SU-DHL-6 (cell line): ENCODE data around the gene LRP1-AS.

Experiments
- H2AFZ ChIP-seq: fragments of 200-600 bp; sonication (generic); 2 replicates; pipeline ENCODE4 v1.6.1; 2014; ENCODE audit warnings: low read depth, mild to moderate bottlenecking, moderate library complexity, mixed read lengths, antibody characterized with exemption, low read length; ENCODE audit not compliant: severe bottlenecking
- H3F3A ChIP-seq: fragments of 200-600 bp; shearing (Covaris generic); 2 replicates; pipeline ENCODE4 v1.6.0; 2016; ENCODE audit warnings: antibody characterized with exemption, mild to moderate bottlenecking; ENCODE audit not compliant: insufficient read depth
- H3K27ac ChIP-seq: fragments of 200-600 bp; sonication (generic); 2 replicates; pipeline ENCODE4 v1.5.1; 2016; ENCODE audit warnings: low read depth, mild to moderate bottlenecking, low read length, moderate library complexity, mixed read lengths
- H3K27me3 ChIP-seq: fragments of 200-600 bp; sonication (generic), shearing (Covaris generic); 2 replicates; pipeline ENCODE4 v1.6.0; 2014; ENCODE audit warnings: mild to moderate bottlenecking, low read length
- H3K36me3 ChIP-seq: fragments of 200-600 bp; sonication (generic); 2 replicates; pipeline ENCODE4 v1.6.1; 2014; ENCODE audit warnings: mild to moderate bottlenecking, low read length, mixed read lengths
- H3K4me2 ChIP-seq: fragments of 300-600, 200-600 bp; shearing (Covaris generic), sonication (generic); 2 replicates; pipeline ENCODE4 v1.6.0; 2014; ENCODE audit warnings: low read length, low read depth, mild to moderate bottlenecking; ENCODE audit not compliant: poor library complexity, severe bottlenecking
- H3K4me3 ChIP-seq: fragments of 200-600 bp; sonication (generic); 2 replicates; pipeline ENCODE4 v1.5.1; 2014; ENCODE audit warnings: antibody characterized with exemption, low read length, mild to moderate bottlenecking, mixed read lengths; ENCODE audit not compliant: insufficient read depth, poor library complexity, severe bottlenecking
- H3K79me2 ChIP-seq: fragments of 200-600 bp; sonication (generic); 2 replicates; pipeline ENCODE4 v1.6.1; 2014; ENCODE audit warnings: mild to moderate bottlenecking, low read length, moderate library complexity; ENCODE audit not compliant: insufficient read depth
- H3K9ac ChIP-seq: fragments of 200-600 bp; sonication (generic); 2 replicates; pipeline ENCODE4 v1.7.0; 2014; ENCODE audit warnings: mild to moderate bottlenecking, low read length
- H3K9me2 ChIP-seq: fragments of 200-600 bp; sonication (generic); replicated peaks from 2 replicates; pipeline ENCODE4 v1.6.1; 2014; ENCODE audit warnings: low read length; ENCODE audit not compliant: insufficient read depth
- H3K9me3 ChIP-seq: fragments of 200-600 bp; sonication (generic); 2 replicates; pipeline ENCODE4 v1.6.1; 2014; ENCODE audit warnings: low read length, mixed read lengths; ENCODE audit not compliant: insufficient read depth
- H4K20me1 ChIP-seq: fragments of 200-600 bp; sonication (generic); 2 replicates; pipeline ENCODE4 v1.6.1; 2014; ENCODE audit warnings: low read depth, mild to moderate bottlenecking, antibody characterized with exemption, low read length, moderate library complexity, mixed read lengths
- EZH2phosphoT487 ChIP-seq: fragments of 200-600 bp; sonication (generic), shearing (Covaris generic); conservative IDR thresholded peaks from 2 replicates; pipeline ENCODE4 v1.6.1; 2018; ENCODE audit warnings: mild to moderate bottlenecking, antibody characterized with exemption, low read length, moderate library complexity, mixed read lengths
- TF ChIP-seq, protein P1 (sequence below): fragments of 200-600 bp; sonication (generic); IDR thresholded peaks from one replicate; pipeline ENCODE4 v1.5.1; 2017; ENCODE audit warnings: antibody characterized with exemption, mild to moderate bottlenecking, low read length, moderate library complexity; ENCODE audit not compliant: insufficient read depth, poor library complexity, severe bottlenecking

The LRP1-AS gene

DNA sequence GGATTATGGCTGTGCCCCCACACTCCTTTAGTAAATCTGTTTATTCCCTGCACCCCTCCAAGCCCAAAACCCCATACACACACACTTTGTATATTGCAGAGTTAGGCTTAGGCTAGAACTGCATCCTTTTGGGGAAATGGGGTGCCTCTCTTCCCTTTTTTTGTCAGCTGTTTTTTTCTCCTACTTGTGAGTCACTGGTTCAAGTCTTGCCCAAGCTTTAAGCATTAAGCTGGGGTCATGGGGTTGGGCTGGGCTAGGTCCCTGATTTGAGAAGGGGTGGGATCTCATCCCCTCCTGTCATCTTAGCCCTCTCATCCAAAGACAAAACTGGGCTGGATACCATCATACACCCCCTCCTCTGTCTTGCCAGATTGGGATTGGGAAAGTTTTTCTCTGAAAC, 17.5 kb downstream of the LRP1-AS start:
- H3K36me3 ChIP-seq = no peaks in the 10 kb centered on the region
- H3K9me2 ChIP-seq = no peaks in the 10 kb centered on the region
- no peak overlapping the region for H2AFZ ChIP-seq
- no peak overlapping the region for H3K4me2 ChIP-seq
- H3K4me3 ChIP-seq = no peak overlapping the region
- H4K20me1 ChIP-seq = no peaks in the 10 kb centered on the region
- H3K27me3 ChIP-seq = no peaks in the 10 kb centered on the region
- no peaks in the 10 kb centered on the region for H3K9me3 ChIP-seq
- no peak overlapping the region for H3K27ac ChIP-seq
- no peak overlapping the region for H3K9ac ChIP-seq
- no peaks in the 10 kb centered on the region for H3K79me2 ChIP-seq
- TF ChIP-seq, protein P1, sequence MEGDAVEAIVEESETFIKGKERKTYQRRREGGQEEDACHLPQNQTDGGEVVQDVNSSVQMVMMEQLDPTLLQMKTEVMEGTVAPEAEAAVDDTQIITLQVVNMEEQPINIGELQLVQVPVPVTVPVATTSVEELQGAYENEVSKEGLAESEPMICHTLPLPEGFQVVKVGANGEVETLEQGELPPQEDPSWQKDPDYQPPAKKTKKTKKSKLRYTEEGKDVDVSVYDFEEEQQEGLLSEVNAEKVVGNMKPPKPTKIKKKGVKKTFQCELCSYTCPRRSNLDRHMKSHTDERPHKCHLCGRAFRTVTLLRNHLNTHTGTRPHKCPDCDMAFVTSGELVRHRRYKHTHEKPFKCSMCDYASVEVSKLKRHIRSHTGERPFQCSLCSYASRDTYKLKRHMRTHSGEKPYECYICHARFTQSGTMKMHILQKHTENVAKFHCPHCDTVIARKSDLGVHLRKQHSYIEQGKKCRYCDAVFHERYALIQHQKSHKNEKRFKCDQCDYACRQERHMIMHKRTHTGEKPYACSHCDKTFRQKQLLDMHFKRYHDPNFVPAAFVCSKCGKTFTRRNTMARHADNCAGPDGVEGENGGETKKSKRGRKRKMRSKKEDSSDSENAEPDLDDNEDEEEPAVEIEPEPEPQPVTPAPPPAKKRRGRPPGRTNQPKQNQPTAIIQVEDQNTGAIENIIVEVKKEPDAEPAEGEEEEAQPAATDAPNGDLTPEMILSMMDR = no peak
- no peaks in the 10 kb centered on the region for H3F3A ChIP-seq

DNA sequence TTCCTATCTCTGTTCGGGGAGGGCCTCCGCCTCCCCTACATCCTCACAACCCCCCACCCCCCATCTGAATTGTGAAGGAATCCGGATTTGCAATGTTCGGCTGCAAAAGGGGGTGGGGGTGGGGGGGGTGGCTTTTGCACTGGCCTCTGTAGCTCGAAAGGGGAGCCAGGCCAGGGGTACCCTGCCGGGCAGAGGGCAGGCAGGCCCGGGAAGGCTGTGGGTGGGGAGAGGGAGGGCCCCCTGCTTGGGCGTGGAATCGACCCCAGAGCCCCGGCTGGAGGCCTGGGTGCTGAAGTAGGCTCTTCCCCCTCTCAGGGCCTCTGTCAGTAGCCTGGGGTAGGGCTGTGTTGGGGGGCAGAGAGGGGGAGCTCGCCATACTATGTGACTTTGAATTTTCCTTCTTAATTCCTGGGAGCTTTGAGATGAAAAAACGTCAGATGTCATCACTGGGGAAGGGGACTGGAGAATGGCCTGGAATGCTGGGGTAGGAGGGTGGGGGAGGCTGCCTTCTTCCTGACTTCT, 18.0 kb downstream of the LRP1-AS start:
- Histone ChIP-seq H3K79me2 (no peaks in the 10 kb centered on the region), H3K27me3 (no peaks in the 10 kb centered on the region), H3K9me3 (no peaks in the 10 kb centered on the region), H3K9ac (no peak overlapping the region), H3K9me2 (no peaks in the 10 kb centered on the region), H3K27ac (no peak overlapping the region), H3K4me3 (no peak overlapping the region), H3K36me3 (no peaks in the 10 kb centered on the region), H3F3A (no peaks in the 10 kb centered on the region), H4K20me1 (no peaks in the 10 kb centered on the region), H2AFZ (no peak overlapping the region), H3K4me2 (no peak overlapping the region)
- TF ChIP-seq, protein P1 = no peak
- no peak for TF ChIP-seq EZH2phosphoT487

DNA sequence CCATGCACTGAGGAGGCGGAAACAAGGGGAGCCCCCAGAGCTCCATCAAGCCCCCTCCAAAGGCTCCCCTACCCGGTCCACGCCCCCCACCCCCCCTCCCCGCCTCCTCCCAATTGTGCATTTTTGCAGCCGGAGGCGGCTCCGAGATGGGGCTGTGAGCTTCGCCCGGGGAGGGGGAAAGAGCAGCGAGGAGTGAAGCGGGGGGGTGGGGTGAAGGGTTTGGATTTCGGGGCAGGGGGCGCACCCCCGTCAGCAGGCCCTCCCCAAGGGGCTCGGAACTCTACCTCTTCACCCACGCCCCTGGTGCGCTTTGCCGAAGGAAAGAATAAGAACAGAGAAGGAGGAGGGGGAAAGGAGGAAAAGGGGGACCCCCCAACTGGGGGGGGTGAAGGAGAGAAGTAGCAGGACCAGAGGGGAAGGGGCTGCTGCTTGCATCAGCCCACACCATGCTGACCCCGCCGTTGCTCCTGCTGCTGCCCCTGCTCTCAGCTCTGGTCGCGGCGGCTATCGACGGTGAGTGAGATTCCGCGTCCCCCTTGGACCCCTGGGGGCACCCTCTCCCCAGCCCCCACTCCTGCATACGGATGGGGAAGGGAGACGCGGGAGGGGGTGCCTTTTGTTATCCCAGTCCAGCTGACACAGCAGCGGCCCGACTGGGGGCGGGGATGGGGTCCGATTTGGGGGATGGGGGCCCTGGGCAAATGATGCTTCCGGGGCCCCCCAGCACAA, 18.7 kb downstream of the LRP1-AS start:
- TF ChIP-seq EZH2phosphoT487 = no peak
- TF ChIP-seq, protein P1 = no peak
- peak overlapping the region; percentile 93 for H3K4me2 ChIP-seq
- no peak overlapping the region for H2AFZ ChIP-seq
- no peaks in the 10 kb centered on the region for H3K27me3 ChIP-seq
- no peak overlapping the region; the same call in 1 of the 2 replicates for H3K9ac ChIP-seq
- no peak overlapping the region for H3K27ac ChIP-seq
- H3K9me2 ChIP-seq = no peaks in the 10 kb centered on the region
- H4K20me1 ChIP-seq = no peaks in the 10 kb centered on the region
- no peaks in the 10 kb centered on the region for H3K9me3 ChIP-seq
- peak overlapping the region; percentile 71 for H3K4me3 ChIP-seq
- H3K79me2 ChIP-seq = no peaks in the 10 kb centered on the region
- H3K36me3 ChIP-seq = no peaks in the 10 kb centered on the region
- no peaks in the 10 kb centered on the region for H3F3A ChIP-seq
